ENCODE results near the gene ATP5PD. TPM values are rescaled to one million over a fixed set of nuclear protein-coding genes. Genes with fewer than 3 reads are reported as not detected.

ATP5PD gene
- 100 TPM for total RNA-seq

DNA sequence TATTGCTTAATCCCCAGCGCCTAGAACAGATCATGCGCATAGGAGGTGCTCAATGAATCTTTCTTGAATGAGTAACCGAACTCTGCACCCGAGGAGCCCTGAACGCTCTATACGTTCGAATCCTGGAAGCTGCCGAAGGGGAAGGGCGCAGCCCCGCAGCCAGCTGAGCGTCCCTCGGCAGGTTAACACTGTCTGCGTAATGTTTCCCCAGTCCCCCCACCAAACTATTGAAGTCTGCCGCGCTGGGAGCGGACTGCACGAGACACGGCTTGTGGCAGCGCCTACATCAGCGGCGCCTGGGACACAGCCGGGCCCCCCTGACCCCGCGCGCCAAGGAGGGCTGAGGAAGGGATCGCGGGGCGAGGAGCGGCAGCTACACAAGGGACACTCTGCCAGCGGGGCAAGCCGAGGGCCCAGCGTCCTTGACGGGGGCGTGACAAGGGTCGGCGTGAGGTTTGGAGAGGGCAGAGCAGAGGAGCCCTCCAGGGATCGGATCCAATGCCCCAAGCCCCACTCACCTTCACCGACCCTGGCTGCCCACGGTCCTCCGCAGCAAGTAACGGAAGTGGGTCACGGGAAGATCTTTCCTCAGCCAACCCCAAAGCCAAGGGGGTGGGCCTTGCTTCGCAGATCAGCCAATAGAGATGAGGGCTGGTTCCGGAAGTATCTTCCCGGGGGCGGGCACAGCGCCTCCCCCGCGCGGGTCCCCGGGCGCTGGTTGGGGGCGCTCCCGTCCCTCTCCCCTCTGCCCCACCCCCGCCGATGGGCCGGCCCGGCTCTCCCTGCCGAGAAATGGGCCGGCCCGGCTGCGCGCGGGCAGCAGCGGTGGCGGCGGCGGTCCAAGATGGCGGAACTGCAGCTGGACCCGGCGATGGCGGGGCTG lies at the start of gene ATP5PD, which contains the start of gene KCTD2:
ATP5PD (minus strand) TSS at position 563 of the 883 bp plus-strand sequence. CDS start 4,319 bp downstream, outside the sequence.
KCTD2 (plus strand) TSS at position 819 of the 883 bp plus-strand sequence; CDS start at position 845, 26 bp downstream.
- peak; percentile 98 for DNase-seq

- DNase-seq: peak; percentile 23
These were observed 49.4 kb upstream of the ATP5PD start for GRCh38 chr17:75096082-75096625.

GRCh38 chr17:75094871-75095399 lies 48.2 kb upstream of the ATP5PD start:
- no peak for DNase-seq

- DNase-seq: no peak
These were observed 46.9 kb upstream of the ATP5PD start for GRCh38 chr17:75093548-75094158.

- DNase-seq: no peak
These were observed 45.1 kb upstream of the ATP5PD start for GRCh38 chr17:75091855-75092327.

DNA sequence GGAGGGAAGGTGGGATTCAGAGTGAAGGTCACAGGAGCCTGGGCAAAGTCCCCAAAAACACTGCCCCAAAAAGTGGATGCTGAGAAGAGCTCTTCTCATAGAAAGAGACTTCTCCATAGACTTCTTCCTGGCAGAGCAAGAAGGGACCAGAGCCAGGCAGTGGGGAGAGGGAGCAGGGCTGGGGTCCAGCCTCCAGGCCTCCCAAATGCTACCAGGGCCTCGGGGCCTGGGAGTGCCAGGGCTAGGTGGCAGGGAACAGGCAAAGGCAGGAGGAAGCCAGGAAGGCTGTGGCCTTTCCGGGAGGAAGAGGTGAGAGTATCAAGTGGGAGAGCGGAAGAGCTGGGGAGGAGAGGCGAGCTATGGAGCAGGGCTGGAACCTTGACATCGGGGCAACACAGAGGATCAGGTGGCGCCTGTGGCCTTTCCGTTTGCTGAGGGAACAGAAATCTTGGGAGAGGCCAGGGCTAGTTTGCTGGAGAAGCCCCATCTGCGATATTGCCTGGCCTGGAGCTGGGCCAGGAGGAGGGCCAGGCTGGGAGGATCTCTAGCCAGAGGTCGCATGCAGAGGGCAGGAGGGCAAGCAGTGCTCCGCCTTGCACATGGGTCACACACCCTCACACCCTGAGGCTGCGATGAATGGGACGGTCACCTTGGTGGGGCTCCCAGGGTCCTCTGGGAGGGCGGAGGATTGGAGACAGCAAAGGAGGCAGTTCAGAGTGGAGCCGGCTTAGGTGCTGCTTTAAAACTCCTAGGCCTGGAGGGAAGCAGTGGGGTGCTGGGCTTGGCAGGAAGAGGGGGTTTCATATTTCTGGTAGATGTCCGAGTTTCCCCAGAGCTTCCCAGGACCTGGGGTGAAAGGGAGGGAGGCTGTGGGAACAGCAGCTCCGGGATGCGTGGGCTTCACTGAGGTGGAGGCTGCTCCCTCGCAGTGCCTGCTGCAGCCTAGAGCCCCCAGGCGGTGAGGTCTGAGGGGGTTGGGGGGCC lies 44.4 kb upstream of the ATP5PD start:
- DNase-seq: no peak

DNA sequence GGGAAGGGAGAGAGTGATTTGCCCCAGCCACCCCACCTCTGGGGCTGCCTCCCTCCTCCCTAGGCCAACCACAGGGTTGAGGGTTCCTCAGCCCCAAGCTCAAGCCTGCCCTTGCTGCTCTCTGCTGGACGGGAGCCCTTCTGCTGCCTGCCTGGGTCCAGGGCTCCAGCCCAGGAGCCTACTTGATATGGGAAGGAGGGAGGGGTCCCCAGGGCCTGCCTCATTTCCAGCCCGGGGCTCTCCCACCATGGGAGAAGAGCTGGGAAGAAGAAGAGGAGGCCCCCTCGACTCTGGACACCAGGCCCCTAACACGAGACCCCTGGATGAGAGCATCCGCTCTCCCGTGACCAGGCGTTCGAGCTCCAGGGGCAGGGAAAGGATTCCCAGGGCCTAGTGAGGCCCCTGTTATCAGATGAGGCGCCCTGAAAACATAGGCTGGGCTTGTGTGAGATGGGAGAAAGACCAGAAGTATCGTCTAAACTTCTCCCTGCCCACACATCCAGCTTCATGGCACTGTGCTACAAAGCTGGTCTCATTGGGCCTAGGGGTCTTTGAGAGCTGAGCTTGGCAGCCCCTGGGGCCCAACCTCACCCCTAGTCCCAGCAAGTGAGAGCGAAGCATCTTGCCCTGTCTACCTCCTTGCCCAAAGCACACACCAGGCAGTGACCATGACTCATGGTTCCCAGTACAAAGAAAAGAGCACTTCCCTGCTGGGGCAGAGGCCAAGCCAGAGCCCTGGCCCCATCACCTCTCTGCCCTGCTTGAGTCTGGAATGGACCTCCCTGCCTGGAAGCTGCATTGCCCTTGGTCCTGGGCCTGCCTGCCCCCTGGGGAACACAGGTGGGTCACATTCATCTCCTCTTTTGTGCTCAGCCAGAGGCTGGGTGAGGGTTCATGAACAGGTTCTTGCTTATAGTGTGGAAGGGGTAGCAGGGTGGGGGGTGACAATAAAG lies 42.0 kb upstream of the ATP5PD start:
- no peak for DNase-seq

DNA sequence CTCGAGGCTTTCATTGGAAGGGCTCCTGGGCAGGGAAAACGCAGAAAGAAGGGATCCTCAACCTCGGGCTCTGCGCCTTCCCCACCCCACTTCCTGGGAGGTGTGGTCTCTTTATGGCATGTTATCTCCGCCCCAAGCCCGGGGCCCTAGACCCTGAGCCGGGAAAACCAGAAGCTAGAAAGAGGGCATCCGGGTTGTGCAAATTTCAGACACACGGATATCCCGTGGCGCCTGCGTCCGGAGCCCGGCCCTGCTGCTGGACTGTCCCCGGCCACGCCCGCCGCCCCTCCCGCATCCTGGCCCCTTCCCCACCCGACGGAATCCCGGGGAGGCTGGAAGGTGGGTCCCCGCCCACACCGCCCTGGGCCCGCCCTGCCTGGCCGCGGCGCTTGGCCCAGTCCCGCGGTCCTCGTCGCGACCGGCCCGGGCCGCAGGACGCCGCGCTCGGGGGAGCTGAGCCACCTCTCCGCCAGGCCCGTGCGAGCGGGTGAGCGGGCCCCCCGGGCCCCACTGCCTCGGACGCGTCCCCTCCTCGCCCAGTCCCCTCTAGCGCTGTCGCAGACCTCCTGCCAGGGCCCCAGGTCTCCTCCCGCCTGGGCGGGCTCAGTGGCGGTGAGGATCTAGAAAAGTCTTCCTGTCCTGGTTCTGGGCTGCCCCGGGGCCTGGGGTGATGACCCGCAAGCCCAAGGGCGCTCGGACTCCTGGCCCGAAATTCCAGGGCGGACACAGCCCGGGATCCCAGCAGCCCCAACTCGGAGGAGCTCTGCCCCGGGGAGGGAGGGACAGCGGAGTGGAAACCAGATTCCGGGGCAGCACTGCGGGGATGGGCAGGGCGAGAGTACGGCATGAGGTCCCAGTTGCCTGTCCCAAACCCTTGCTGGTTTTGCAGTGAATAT lies 41.0 kb upstream of the ATP5PD start, which contains the start of gene SLC16A5:
SLC16A5 (plus strand) TSS at position 397 of the 896 bp plus-strand sequence. CDS start 5,683 bp downstream, outside the sequence.
- no peak for DNase-seq

- no peak for DNase-seq
These were observed 40.4 kb upstream of the ATP5PD start for GRCh38 chr17:75087182-75087557.

- no peak for DNase-seq
These were observed 39.9 kb upstream of the ATP5PD start for GRCh38 chr17:75086496-75087181.

DNA sequence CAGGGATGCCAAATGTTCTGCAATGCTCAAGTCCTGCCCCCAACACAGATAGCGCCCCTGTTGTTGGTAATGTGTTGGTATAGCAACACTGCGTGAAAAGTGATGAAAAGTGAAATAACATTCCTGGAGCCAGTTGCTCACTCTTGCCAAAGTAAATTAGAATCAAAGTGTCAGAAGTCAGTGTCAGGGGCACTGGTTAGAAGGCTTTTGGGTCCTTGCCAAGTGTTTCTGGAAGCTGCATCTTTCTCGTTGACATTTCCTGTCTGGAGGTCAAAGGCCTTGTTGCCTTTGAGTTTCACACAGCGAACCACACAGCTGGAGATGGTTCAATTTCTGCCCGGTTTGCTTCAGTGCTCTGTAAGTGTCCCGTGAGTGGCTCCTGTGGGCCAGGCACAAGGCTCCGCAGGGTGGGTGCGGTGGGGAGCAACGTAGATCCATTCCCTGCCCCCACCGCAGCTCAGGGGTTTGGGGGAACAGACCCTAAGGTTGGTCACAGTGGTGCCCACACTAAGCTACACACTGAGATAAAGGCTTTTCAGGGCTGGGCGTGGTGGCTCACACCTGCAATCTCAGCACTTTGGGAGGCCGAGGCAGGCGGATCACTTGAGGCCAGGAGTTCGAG lies 37.4 kb upstream of the ATP5PD start:
- DNase-seq: no peak

DNA sequence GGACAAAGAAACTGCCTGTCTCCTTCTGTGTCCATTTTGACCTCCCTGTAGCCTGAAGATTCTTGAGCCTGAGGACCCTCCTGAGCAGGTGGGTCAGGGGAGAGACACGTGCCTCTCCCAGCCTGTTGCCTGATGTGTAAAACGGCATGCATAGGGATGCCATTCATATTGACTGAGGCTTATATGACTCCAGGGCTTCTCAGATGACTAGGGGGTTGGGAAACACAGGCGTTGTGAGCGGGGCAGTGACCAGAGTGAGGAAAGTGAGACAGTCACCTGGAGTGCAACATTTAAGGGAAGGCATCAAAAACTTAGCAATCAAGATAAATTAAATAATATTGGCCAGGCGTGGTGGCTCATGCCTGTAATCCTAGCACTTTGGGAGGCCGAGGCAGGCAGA lies 35.9 kb upstream of the ATP5PD start:
- no peak for DNase-seq

GRCh38 chr17:75081611-75082540 lies 35.1 kb upstream of the ATP5PD start:
- no peak for DNase-seq

DNA sequence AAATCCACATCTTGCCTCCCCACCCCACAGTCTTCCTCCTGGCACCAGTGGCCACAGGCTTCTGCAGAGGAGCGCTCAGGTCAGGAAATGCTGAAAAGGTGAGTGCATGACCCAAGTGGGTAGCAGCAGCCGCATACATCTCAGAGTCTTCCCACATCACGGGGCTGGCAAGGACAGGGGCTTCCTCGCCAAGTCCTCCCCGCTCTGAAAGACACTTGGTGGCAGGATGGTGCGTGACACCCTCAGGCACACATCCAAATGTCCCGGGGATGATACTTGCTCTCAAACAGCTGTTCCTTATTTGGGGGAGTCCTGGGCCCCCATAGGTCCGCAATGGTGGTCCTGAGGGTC lies 32.2 kb upstream of the ATP5PD start:
- DNase-seq: no peak

GRCh38 chr17:75078284-75079022 lies 31.7 kb upstream of the ATP5PD start:
- DNase-seq: no peak

Measured in occipital lobe (tissue), 2 donors.